GM18520 (cell line): ENCODE results near the gene FAM120A.

Experiments used
- ATAC-seq: cut with Tn5 transposase; IDR thresholded peaks from one replicate; pipeline ENCODE4 v1.9.1; 2021; ENCODE audit not compliant: unreplicated experiment

The FAM120A gene

DNA sequence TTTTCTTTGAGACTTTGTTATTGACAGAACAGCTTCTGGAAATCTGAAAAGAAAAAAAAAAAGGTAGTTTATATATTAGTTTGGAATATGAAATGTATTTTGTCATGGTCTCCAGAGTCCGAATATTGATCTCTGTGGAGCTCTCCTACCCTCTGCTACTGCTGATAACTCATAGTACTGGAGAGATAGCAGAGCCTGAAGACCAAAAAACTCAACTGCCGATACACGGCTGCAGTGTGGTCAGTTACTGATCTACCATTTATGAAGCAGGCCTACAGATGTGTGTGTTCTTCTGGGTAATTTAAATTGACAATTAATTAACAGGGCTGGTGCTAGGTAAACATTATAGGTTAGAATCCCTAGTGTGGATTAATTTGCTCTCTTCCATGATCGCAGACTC lies 3.8 kb upstream of the FAM120A start:
- ATAC-seq = no peak

- ATAC-seq = no peak
These were observed 594 bp downstream of the FAM120A start for GRCh38 chr9:93451849-93452709.

DNA sequence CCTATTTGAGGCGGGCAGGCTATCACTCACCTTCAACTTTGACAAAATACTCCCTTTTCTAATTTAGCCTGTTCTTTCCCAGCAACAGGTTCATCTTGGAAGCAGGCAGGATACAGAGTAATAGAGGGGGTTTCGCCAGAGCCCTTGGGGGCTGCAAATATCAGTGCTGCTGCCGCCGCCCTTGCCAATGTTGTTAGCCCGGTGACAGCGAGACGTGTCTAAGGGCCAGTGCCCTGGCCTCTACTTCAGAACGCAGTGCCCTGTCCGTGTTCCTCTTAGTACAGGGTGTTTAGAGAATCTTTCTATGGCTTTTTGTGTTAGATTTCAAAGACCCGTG lies 1.2 kb downstream of the FAM120A start:
- no peak for ATAC-seq

- peak; percentile 43 for ATAC-seq
These were observed 1.8 kb downstream of the FAM120A start, which contains the start of gene FAM120AOS for GRCh38 chr9:93453047-93453914. FAM120AOS (minus strand) TSS chr9:93453581; CDS start chr9:93452709, 872 bp downstream.

- no peak for ATAC-seq
These were observed 4.5 kb downstream of the FAM120A start for GRCh38 chr9:93456022-93456421.

DNA sequence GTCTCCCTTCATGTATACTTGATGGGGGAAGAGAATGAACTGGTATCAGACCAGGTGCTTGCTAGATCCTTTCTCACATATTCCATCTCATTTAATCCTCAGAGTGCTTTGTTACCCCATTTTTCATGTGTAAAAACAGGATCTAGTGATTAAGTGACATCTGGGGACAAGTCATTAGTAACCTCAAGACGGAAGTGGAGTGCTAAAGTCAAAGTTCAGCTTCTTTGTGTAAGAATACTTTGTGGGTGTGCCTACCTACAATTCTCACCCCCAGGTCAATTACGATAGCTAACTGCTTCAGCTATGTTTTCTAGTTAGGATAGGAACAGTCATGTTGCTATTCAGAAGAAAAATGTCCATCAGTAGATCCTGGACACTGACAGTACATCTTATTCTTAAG lies 5.0 kb downstream of the FAM120A start:
- no peak for ATAC-seq

DNA sequence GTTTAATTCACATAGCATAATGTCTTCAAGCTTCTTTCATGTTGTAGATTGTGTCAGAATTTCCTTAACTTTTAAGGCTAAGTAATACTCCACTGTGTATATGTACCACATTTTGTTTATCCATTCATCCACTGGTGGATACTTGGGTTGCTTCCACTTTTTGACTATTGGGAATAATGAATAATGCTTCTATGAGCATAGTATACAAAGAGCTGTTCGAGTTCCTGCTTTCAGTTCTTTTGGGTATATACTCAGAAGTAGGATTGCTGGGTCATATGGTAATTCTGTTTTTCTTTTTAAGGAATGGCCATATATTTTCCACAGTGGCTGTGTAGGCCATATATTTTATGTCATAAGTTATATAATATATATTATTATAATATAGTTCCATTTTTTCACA lies 5.5 kb downstream of the FAM120A start:
- no peak for ATAC-seq

GRCh38 chr9:93458712-93459111 lies 7.2 kb downstream of the FAM120A start:
- no peak for ATAC-seq

- ATAC-seq = no peak
These were observed 8.0 kb downstream of the FAM120A start for GRCh38 chr9:93459432-93459847.

DNA sequence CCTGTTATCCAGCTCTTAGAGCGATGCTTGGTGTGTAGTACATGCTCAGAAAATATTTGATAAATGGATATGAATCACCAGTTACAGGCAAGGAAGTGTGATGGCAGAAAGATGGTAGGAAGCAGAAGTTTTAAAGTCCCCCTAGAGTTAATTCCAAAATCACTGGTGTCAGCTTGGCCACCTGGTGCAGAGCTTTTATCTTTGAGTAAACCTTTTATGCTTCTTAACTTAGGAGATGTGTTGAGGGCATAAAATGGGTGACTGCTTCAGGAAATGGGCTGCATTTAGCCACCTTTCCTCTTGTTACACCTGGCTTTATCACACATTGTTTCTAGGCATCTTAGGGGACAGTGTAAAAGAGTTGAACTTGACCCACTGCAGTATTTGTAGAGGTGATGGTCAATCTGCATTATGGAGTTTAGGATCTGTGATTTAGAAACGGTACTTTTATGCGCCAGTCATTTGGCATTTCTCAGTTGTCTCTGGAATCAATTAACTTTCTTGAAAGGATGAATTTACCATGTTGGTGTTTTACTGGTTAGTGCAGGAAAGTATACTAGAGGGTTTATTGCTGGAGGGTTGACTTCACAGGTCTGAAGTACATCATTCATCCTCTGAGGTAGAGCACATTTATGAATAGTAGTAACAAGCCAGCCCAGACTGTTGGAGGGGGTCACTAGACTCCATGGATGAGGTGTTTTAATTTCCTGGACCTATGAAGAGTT lies 9.4 kb downstream of the FAM120A start:
- no peak for ATAC-seq

DNA sequence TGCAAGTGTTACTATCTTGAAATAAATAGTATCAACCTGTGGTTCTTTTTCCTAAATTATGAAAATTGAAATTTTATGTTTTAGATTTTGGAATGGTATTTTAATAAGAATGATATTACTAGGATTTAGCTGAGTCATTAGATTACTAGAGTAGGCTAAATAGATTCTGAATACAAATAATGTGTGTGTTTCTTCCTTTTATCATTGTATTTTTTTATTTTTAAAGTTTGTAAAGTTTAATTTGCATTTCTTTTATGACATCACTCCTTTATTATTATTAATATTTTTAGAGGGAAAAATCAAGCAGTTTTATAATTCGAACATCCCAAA lies 9.9 kb downstream of the FAM120A start:
- no peak for ATAC-seq

DNA sequence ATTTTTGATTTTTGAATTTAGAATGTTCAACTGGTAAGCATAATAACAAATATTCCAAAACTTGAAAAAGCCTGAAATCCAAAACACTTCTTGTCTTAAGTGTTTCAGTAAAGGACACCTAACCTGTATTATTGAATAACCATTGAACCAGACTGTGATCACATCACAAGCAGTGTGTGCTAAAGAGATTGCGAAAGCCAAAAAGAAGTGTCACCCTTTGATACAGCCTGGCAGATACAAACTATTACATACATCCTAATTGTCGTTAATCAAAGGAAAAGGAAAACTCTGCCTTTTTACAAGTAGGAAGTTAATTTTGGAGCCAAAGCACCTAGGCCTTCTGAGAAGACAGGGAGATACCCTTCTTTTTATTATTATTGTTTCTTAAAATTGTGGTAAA lies 10.3 kb downstream of the FAM120A start:
- ATAC-seq = no peak

DNA sequence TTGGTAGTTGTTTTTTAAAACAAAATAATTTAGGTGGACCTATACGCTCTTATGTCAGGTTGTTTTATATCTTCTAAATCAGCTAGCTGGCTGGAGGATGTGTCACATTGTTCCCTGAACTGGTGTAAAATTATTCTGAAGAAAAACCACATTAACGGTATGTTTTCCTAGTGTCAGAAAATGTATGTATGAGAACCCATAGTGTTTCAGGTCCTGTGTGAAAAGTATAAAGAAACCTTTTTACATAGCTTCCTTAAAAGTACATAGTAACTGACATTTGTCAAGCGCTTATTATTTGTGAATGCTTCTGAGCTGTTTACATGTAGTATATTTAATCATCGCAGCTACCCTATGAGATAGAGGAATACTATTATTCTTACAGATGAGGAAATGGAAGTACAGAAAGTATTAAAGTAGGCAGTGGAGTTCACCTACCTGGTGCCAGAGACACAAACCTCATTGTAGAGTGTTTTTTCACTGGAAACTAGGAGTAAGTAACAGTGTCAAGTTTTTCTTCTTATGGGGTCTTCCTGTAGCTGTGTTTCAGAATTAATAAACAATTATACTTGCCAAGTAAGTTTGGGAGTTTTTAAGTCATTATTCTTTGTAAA lies 12.3 kb downstream of the FAM120A start:
- ATAC-seq = no peak

DNA sequence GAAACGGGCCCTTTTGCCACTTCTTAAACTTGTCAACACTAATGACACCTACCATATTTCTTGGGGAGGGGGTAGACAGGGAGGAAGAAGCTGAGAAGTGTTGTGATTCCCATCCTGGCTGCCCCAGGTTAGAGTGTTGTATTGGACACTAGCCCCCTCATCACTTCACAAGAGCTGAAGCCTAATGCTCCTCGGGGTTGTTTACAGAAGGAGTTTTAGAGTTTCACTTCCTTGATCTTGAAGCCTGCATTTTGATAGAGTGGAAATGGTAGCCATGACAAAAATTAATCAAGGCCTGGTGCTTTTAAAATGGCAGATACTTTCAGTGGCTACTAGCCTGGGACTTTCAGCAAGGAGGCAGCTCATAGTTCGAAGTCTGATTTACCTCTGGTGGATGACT lies 12.9 kb downstream of the FAM120A start:
- no peak for ATAC-seq

- no peak for ATAC-seq
These were observed 13.4 kb downstream of the FAM120A start for GRCh38 chr9:93464876-93465275.

- ATAC-seq = no peak
These were observed 14.4 kb downstream of the FAM120A start for GRCh38 chr9:93465855-93466254.

GRCh38 chr9:93466416-93467061 lies 15.1 kb downstream of the FAM120A start:
- no peak for ATAC-seq

DNA sequence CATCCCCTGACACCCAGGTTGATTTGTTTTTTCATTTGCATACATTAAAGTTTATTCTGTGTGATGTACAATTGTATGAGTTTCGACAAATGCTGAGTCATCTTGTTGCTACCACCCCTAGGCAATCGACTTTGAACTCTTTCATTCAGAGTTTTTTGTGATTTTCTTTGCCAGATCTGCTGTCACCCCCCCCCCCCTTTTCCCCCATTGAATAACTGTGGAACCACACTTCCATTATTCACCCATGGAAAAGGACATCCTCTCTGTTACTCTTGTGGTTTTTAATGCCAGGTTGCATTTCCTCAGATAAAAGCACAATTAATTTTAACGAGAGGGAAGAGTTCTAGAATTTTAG lies 15.6 kb downstream of the FAM120A start:
- no peak for ATAC-seq

GRCh38 chr9:93467462-93467861 lies 16.0 kb downstream of the FAM120A start:
- no peak for ATAC-seq

- no peak for ATAC-seq
These were observed 17.4 kb downstream of the FAM120A start for GRCh38 chr9:93468763-93469456.
